HCT116 (cell line): ENCODE results near the gene PRR35. TPM values are rescaled to one million over a fixed set of nuclear protein-coding genes. Genes with fewer than 3 reads are reported as not detected.

ENCODE experiments used
- ATAC-seq: fragments of 200-7000 bp; cut with Tn5 transposase; 2 replicates; pipeline ENCODE4 v1.9.1; 2020; ENCODE audit warnings: mild to moderate bottlenecking, moderate library complexity
- BruUV-seq: library from RNA; stranded (reverse); fragments of 400-500 nt; replicated peaks from 2 replicates; lab custom pipeline; 2021; lab: Mats Ljungman, UMichigan
- CTCF ChIA-PET: fragments of 300-600 bp; sonication (Branson Sonifier 250); formaldehyde crosslinking; loops from one replicate; lab custom pipeline; 2021; ENCODE audit warnings: antibody characterized with exemption; lab: Charles Lee
- POLR2A ChIA-PET: fragments of 300-600, 350-600 bp; sonication (Branson Sonifier 250); formaldehyde crosslinking; loops from one replicate; lab custom pipeline; 2021; ENCODE audit warnings: antibody characterized with exemption; lab: Charles Lee
- RAD21 ChIA-PET, 2 experiments: fragments of 300-600 bp; sonication (Branson Sonifier 250); formaldehyde crosslinking; loops; one replicate each; lab custom pipeline; 2023; ENCODE audit warnings: low total read pairs in 2 of 2; ENCODE audit not compliant: uncharacterized antibody in 2 of 2, unreplicated experiment in 2 of 2, low non-redundant PET in 1 of 2; lab: Charles Lee
- DNase-seq: peaks from one replicate; pipeline ENCODE4 v3.0.0-alpha.2; 2010; ENCODE audit warnings: low read depth, low spot score
- H2AFZ ChIP-seq: fragments of 200-600 bp; shearing (Covaris generic), sonication (generic); 2 replicates; pipeline ENCODE4 v1.6.1; 2017; ENCODE audit warnings: low read depth, mixed run types, mixed read lengths, antibody characterized with exemption, low read length; ENCODE audit not compliant: poor library complexity, severe bottlenecking
- H3K27ac ChIP-seq: 2 replicates; pipeline ENCODE4 v1.5.1; 2012; ENCODE audit warnings: low read depth, low read length
- H3K27me3 ChIP-seq: fragments of 200-600 bp; sonication (generic); 2 replicates; pipeline ENCODE4 v1.6.1; 2016; ENCODE audit warnings: mixed run types, low read length, mixed read lengths; ENCODE audit not compliant: insufficient read depth
- H3K36me3 ChIP-seq, 2 experiments: fragments of 200-500 bp in 1 of 2; fragments of 200-600 bp in 1 of 2; sonication (Bioruptor generic) in 1 of 2; sonication (generic) in 1 of 2; 2 replicates each; pipeline versions ENCODE4 v1.5.1 to v1.6.1; 2014 to 2016; ENCODE audit warnings: low read length in 2 of 2, inconsistent platforms in 1 of 2, mixed read lengths in 1 of 2, mixed run types in 1 of 2; ENCODE audit not compliant: insufficient read depth in 2 of 2, control insufficient read depth in 1 of 2
- H3K4me1 ChIP-seq, 2 experiments: fragments of 200-600 bp in 1 of 2; sonication (generic) in 1 of 2; 2 replicates each; pipeline versions ENCODE4 v1.5.1 to v1.6.1; 2012 to 2017; ENCODE audit warnings: low read length in 2 of 2, inconsistent platforms in 1 of 2, mild to moderate bottlenecking in 1 of 2, mixed read lengths in 1 of 2, mixed run types in 1 of 2, moderate library complexity in 1 of 2; ENCODE audit not compliant: insufficient read depth in 2 of 2, control insufficient read depth in 1 of 2
- H3K4me2 ChIP-seq: fragments of 200-600 bp; sonication (generic); 2 replicates; pipeline ENCODE4 v1.6.1; 2017; ENCODE audit warnings: mixed run types, low read length, mixed read lengths
- H3K4me3 ChIP-seq, 2 experiments: fragments of 200-600 bp in 1 of 2; sonication (generic) in 1 of 2; replicated peaks in 1 of 2; 2 replicates each; pipeline ENCODE4 v1.5.1; 2011 to 2016; ENCODE audit warnings: low read length in 2 of 2, control low read depth in 1 of 2, low read depth in 1 of 2, mild to moderate bottlenecking in 1 of 2, mixed read lengths in 1 of 2, mixed run types in 1 of 2
- H3K79me2 ChIP-seq: fragments of 200-600 bp; sonication (generic); 2 replicates; pipeline ENCODE4 v1.6.1; 2017; ENCODE audit warnings: mild to moderate bottlenecking, mixed run types, low read length, moderate library complexity, mixed read lengths; ENCODE audit not compliant: insufficient read depth
- H3K9ac ChIP-seq: fragments of 200-600 bp; sonication (generic); 2 replicates; pipeline ENCODE4 v1.6.1; 2016; ENCODE audit warnings: low read length, mixed read lengths
- H3K9me2 ChIP-seq: fragments of 200-600 bp; sonication (generic), shearing (Covaris generic); 2 replicates; pipeline ENCODE4 v1.6.1; 2017; ENCODE audit warnings: mixed run types, mild to moderate bottlenecking, moderate library complexity; ENCODE audit not compliant: insufficient read depth
- H3K9me3 ChIP-seq, 2 experiments: fragments of 200-500 bp in 1 of 2; fragments of 200-600 bp in 1 of 2; sonication (Bioruptor generic) in 1 of 2; sonication (generic) in 1 of 2; 2 replicates each; pipeline ENCODE4 v1.6.1; 2014 to 2017; ENCODE audit warnings: low read length in 2 of 2, mixed read lengths in 2 of 2, inconsistent platforms in 1 of 2, low read depth in 1 of 2, mild to moderate bottlenecking in 1 of 2, mixed run types in 1 of 2, moderate library complexity in 1 of 2; ENCODE audit not compliant: control insufficient read depth in 1 of 2, insufficient read depth in 1 of 2
- H4K20me1 ChIP-seq: fragments of 200-600 bp; sonication (generic), shearing (Covaris generic); 2 replicates; pipeline ENCODE4 v1.6.1; 2017; ENCODE audit warnings: mixed run types, mild to moderate bottlenecking, moderate library complexity; ENCODE audit not compliant: insufficient read depth
- ATF3 ChIP-seq: IDR thresholded peaks from 2 replicates; pipeline ENCODE4 v1.6.1; 2012
- CEBPB ChIP-seq: IDR thresholded peaks from 2 replicates; pipeline ENCODE4 v1.6.1; 2012; ENCODE audit warnings: low read depth
- EZH2 ChIP-seq: fragments of 200-600 bp; sonication (generic); IDR thresholded peaks from 2 replicates; pipeline ENCODE4 v1.6.1; 2017; ENCODE audit warnings: antibody characterized with exemption, mixed run types
- JUND ChIP-seq: IDR thresholded peaks from 2 replicates; pipeline ENCODE4 v1.6.1; 2012
- POLR2A ChIP-seq: IDR thresholded peaks from 2 replicates; pipeline ENCODE4 v1.7.0; 2011; ENCODE audit warnings: borderline replicate concordance; ENCODE audit not compliant: insufficient read depth, insufficient read length; ENCODE audit errors: extremely low read depth
- POLR2AphosphoS5 ChIP-seq: IDR thresholded peaks from 2 replicates; pipeline ENCODE4 v1.6.1; 2011; ENCODE audit warnings: mild to moderate bottlenecking, low read depth, low read length, moderate library complexity
- RAD21 ChIP-seq: IDR thresholded peaks from 2 replicates; pipeline ENCODE4 v1.6.1; 2012; ENCODE audit warnings: low read depth, mild to moderate bottlenecking
- SIN3A ChIP-seq: IDR thresholded peaks from 2 replicates; pipeline ENCODE4 v1.6.1; 2012; ENCODE audit warnings: low read depth
- ZBTB33 ChIP-seq: IDR thresholded peaks from 2 replicates; pipeline ENCODE4 v1.6.1; 2011; ENCODE audit warnings: mild to moderate bottlenecking, low read length, moderate library complexity; ENCODE audit not compliant: insufficient replicate concordance; ENCODE audit errors: extremely low read depth
- intact Hi-C: fragments of 100-400 bp; cut with micrococcal nuclease; formaldehyde crosslinking; loops from 2 replicates; pipeline ENCODE4 v1.10.0; 2022
- total RNA-seq: library from RNA; stranded (reverse); gene quantifications from one replicate; pipeline ENCODE4 v1.2.1, GENCODE V29; 2021; ENCODE audit not compliant: unreplicated experiment
- TF ChIP-seq, protein P1 (sequence below), 3 experiments: fragments of 200-600 bp in 1 of 3; sonication (generic) in 1 of 3; IDR thresholded peaks in 2 of 3; conservative IDR thresholded peaks in 1 of 3; 2 replicates each; pipeline ENCODE4 v1.5.1; 2012 to 2017; ENCODE audit warnings: low read depth in 2 of 3, low read length in 2 of 3, antibody characterized with exemption in 1 of 3, borderline replicate concordance in 1 of 3, control low read depth in 1 of 3, mild to moderate bottlenecking in 1 of 3, mixed read lengths in 1 of 3, mixed run types in 1 of 3, moderate library complexity in 1 of 3; ENCODE audit not compliant: insufficient read depth in 1 of 3

PRR35 gene
- total RNA-seq, 1 experiment from 2014 or later: not detected

DNA sequence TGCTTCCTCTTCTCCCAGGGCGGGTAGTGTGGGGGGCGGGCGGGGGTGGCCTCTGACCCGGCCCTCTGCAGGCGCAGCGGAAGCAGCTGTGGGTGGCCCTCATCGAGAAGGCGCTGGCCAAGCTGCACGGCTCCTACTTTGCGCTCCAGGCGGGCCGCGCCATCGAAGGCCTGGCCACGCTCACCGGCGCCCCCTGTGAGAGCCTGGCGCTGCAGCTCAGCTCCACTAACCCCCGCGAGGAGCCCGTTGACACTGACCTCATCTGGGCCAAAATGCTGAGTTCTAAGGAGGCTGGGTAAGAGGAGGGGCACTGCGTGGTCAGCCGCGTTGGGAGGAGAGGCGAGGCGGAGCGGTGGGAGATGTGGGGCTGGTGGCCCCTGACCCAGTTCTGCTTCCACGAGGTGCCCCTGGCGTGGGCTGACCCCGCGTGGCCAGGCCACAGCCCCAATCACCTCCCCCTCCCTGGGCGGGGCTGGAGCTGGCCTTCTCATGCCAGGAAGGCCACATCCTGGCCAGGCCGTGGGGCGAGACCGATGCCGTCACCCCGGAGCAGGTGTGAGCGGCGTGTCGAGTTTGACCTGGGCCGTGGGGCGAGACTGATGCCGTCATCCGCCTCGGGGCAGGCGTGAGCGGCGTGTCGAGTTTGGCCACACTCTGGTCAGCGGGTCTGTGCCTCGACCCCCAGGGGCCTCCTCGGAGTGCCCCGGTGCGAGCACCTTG is 10.5 kb upstream of the PRR35 start:
- DNase-seq (no peak), ATAC-seq (0 out of 2 replicates have a peak, but pooled peaks have one; percentile 12)
- no peak overlapping the region for H3K27ac ChIP-seq
- POLR2A ChIA-PET: no interaction called here
- no peak overlapping the region for H3K4me3 ChIP-seq
- RAD21 ChIA-PET: no interaction called here
- no TSS peak for BruUV-seq
- no peaks in the 10 kb centered on the region for H3K79me2 ChIP-seq
- no peaks in the 10 kb centered on the region for H4K20me1 ChIP-seq
- no peaks in the 10 kb centered on the region for H3K27me3 ChIP-seq
- no peaks in the 10 kb centered on the region for H3K36me3 ChIP-seq
- no peaks in the 10 kb centered on the region for H3K9me3 ChIP-seq
- CTCF ChIA-PET: no interaction called here
- H3K4me1 ChIP-seq: no peaks in the 10 kb centered on the region
- H3K4me2 ChIP-seq: no peak overlapping the region
- H2AFZ ChIP-seq: no peak overlapping the region
- H3K9me2 ChIP-seq: no peaks in the 10 kb centered on the region
- no peak overlapping the region for H3K9ac ChIP-seq
- TF ChIP-seq, protein P1, sequence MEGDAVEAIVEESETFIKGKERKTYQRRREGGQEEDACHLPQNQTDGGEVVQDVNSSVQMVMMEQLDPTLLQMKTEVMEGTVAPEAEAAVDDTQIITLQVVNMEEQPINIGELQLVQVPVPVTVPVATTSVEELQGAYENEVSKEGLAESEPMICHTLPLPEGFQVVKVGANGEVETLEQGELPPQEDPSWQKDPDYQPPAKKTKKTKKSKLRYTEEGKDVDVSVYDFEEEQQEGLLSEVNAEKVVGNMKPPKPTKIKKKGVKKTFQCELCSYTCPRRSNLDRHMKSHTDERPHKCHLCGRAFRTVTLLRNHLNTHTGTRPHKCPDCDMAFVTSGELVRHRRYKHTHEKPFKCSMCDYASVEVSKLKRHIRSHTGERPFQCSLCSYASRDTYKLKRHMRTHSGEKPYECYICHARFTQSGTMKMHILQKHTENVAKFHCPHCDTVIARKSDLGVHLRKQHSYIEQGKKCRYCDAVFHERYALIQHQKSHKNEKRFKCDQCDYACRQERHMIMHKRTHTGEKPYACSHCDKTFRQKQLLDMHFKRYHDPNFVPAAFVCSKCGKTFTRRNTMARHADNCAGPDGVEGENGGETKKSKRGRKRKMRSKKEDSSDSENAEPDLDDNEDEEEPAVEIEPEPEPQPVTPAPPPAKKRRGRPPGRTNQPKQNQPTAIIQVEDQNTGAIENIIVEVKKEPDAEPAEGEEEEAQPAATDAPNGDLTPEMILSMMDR (IDR thresholded peaks at IDR 0.05 in 2 of 3, conservative IDR thresholded peaks at IDR 0.05 in 1 of 3; ENCODE audit: borderline replicate concordance in 1 of 3, insufficient read depth in 1 of 3, low read depth in 2 of 3, low read length in 2 of 3): peak in 2 of 3 experiments; percentile 15 to 19; a peak in 1 of 6 replicates
- TF ChIP-seq ATF3: no peak
- intact Hi-C loops: no loop called here

DNA sequence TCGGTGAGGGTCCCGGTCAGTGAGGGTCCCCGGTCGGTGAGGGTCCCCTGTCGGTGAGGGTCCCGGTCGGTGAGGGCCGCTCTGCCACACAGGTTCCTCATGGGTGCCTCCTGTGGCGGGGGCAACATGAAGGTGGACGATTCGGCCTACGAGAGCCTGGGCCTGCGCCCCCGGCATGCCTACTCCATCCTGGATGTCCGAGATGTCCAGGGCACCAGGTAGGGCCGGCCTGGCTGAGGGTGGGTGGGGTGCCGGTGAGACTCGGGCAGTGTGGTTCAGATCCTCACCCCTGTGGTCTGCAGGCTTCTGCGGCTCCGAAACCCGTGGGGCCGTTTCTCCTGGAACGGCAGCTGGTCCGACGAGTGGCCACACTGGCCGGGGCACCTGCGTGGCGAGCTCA is 9.0 kb upstream of the PRR35 start:
- Histone ChIP-seq H3K9ac (no peak overlapping the region), H3K9me2 (no peaks in the 10 kb centered on the region), H4K20me1 (no peaks in the 10 kb centered on the region), H2AFZ (no peak overlapping the region), H3K27ac (no peak overlapping the region), H3K4me1 (no peaks in the 10 kb centered on the region), H3K4me3 (no peak overlapping the region), H3K27me3 (no peaks in the 10 kb centered on the region), H3K9me3 (no peaks in the 10 kb centered on the region), H3K36me3 (no peaks in the 10 kb centered on the region), H3K4me2 (no peak overlapping the region), H3K79me2 (no peaks in the 10 kb centered on the region)
- BruUV-seq: no TSS peak
- intact Hi-C loops: no loop called here
- ATAC-seq (no peak), DNase-seq (no peak)
- TF ChIP-seq, protein P1 (IDR thresholded peaks at IDR 0.05 in 2 of 3, conservative IDR thresholded peaks at IDR 0.05 in 1 of 3; ENCODE audit: borderline replicate concordance in 1 of 3, insufficient read depth in 1 of 3, low read depth in 2 of 3, low read length in 2 of 3): no peak
- TF ChIP-seq JUND: no peak
- no peak for TF ChIP-seq RAD21
- no peak for TF ChIP-seq POLR2AphosphoS5
- TF ChIP-seq SIN3A: no peak
- TF ChIP-seq POLR2A: no peak
- no peak for TF ChIP-seq ZBTB33
- TF ChIP-seq CEBPB: no peak
- no peak for TF ChIP-seq ATF3
- TF ChIP-seq EZH2: no peak
- ChIA-PET POLR2A (no interaction called here), CTCF (no interaction called here), RAD21 (no interaction called here)
